ENCODE measurements around the gene PELO.
A peak's percentile ranks its signal among the peaks of the same experiment; 100 is the strongest.
"Not testable (repeated sequence)": the region's sequence is repeated elsewhere in the genome, so short reads cannot be mapped to it uniquely, and the experiment has no call there.

The PELO gene, protein sequence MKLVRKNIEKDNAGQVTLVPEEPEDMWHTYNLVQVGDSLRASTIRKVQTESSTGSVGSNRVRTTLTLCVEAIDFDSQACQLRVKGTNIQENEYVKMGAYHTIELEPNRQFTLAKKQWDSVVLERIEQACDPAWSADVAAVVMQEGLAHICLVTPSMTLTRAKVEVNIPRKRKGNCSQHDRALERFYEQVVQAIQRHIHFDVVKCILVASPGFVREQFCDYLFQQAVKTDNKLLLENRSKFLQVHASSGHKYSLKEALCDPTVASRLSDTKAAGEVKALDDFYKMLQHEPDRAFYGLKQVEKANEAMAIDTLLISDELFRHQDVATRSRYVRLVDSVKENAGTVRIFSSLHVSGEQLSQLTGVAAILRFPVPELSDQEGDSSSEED

DNA sequence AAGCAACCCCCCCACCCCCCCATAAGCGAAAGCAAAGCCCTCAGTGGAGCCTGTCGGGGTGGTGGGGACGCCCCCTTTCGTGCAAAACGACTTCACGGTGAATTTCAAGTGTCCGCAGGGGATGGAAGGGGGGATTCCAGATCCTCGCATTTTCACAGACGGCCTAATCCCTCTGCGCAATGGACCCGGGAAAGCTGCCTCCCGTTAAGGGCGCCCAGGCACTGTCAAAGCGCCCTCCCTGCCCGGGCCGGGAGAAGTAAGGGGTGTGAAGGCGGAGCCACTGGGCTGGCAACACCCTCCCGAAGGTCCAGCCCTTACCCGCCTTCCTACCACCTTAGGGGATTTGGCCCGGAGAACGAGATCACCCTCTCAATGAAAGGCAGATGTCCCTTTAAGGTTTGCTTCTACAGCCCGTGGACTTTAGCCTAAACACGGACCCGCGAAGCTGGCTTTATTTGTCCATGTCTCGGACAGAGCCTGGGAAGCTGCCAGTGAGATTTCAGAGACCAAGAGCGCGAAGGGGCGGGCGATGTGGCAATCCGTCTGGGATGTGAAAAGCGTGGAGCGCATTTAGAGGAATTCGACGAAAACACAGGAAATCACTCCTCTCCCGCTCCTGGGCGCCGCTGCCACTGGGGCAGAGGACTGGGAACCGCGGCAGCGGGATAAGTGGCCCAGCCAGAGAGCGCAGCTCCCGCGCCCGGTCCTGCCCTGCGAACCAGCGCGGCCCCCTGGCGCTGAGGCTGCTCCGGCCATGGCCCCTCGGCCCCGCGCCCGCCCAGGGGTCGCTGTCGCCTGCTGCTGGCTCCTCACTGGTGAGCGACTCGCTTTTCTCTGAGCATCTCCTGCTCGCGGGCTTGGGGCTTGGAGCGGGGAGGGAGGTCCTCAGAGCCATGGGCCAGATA lies at the start of gene PELO, which contains the start of gene ITGA1:
Gene PELO (plus strand): TSS at position 317 of the 905 bp plus-strand sequence. CDS start 12,479 bp downstream, outside the sequence.
Gene ITGA1 (plus strand): TSS at position 317 of the 905 bp plus-strand sequence. CDS start 438 bp downstream, at position 755.
- DNase-seq (ENCODE audit: low read depth in 2 of 2) = peak in 1 of 2 donors; percentile 54

DNA sequence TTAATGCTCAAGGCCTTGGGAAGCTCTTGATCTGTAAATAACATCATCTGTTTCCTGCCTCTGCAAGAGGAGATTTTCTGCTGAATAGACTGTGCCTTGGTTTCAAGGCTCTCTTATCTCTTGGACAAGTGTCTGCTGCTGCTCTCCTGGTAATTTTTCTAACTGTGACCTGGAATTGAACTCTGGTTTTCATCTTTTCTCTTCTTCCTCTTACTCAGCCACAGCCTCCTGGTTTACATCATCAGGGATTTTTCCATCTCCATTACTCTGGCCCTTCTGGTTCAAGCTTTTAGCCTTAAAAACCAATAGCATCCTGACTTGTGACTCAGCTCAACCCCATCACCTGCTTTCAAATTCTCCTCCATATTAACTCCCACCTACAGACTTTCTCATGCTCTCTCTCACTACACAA lies 49.6 kb upstream of the PELO start:
- DNase-seq (ENCODE audit: low read depth in 2 of 2) = no peak

- DNase-seq (ENCODE audit: low read depth in 2 of 2) = no peak
Measured at GRCh38 chr5:52740007-52740406, 47.7 kb upstream of the PELO start.

DNA sequence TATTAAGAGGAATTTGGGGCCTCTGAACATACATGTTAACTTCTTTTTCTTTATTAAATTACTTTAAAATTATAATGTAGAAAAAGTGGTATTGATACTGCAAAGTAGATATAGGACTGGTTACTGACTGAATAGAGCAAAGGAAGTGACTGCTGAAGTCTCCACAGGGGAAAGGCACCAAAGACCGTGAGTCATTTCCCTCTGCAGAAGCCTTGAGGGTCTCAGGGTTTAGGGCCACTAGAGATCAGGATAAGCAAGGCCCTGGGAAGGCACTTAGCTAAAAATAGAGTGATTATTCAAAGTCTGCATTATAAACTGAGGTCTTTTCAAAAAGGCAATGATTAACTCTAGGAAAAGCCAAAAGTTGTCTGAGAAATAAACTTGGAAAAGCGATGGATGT lies 44.7 kb upstream of the PELO start:
- DNase-seq (ENCODE audit: low read depth in 2 of 2) = no peak

DNA sequence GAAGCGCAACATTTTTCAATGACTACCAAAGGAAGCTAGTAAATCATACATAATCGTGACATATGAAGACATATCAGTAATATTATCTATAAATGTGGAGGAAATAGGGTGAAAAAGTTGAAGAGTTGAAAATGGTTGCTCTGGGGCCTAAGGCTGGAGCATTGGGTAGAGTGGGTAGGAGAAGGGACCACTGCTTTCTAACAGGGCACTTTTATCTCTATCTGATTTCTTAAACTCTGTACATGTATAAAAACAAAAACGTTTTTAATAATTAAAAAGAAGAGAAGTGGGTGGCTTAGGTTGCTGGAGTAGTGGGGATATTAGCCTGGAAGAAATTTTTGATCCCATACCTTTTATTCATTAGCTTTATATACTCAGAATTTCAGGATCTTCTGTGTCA lies 44.2 kb upstream of the PELO start:
- no peak for DNase-seq (ENCODE audit: low read depth in 2 of 2)

GRCh38 chr5:52743970-52744369 lies 43.7 kb upstream of the PELO start:
- DNase-seq (ENCODE audit: low read depth in 2 of 2) = peak in 1 of 2 donors; percentile 12

GRCh38 chr5:52744867-52745458 lies 42.8 kb upstream of the PELO start:
- not testable (repeated sequence) for DNase-seq (ENCODE audit: low read depth in 2 of 2)

GRCh38 chr5:52746539-52746938 lies 41.2 kb upstream of the PELO start:
- DNase-seq (ENCODE audit: low read depth in 2 of 2) = no peak

- no peak for DNase-seq (ENCODE audit: low read depth in 2 of 2)
Measured at GRCh38 chr5:52748590-52748989, 39.1 kb upstream of the PELO start.

DNA sequence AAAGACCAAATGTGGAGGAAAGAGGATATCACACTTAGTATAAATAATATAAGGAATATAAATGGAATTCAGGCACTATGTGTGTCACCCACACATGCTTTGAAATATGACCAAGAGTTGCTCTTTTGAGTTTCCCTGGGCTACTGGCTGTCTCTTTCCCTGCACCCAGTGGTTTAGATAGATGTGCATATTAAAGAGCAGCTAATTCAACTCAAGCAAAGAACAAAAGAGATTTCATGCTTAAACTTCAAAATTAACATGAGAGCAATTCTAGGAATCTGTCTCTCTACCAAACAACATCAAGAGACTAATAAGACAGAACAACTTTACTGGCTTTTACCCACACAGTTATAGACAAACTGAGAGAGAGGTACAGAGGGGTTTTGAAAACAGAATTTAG lies 38.0 kb upstream of the PELO start:
- no peak for DNase-seq (ENCODE audit: low read depth in 2 of 2)

DNA sequence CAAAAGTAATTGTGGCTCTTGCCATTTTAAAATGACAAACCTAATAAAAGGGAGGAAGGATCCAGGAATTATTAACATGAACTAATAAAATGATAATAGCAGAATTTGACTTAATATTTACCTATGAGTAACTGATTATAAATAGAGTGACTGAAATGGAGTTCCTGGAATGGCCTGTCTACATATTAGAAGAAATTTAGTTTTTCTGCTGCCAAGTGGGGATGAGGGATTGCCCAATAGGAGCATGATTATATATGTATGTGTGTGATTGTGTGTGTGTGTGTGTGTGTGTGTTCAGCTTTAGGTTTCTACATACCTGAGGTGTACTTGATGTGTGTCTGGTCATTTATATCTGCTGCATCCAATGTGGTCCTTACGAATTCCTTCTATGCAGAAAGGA lies 36.6 kb upstream of the PELO start:
- DNase-seq (ENCODE audit: low read depth in 2 of 2) = no peak

- no peak for DNase-seq (ENCODE audit: low read depth in 2 of 2)
Measured at GRCh38 chr5:52754051-52754450, 33.7 kb upstream of the PELO start.

- DNase-seq (ENCODE audit: low read depth in 2 of 2) = no peak
Measured at GRCh38 chr5:52757527-52757926, 30.2 kb upstream of the PELO start.

DNA sequence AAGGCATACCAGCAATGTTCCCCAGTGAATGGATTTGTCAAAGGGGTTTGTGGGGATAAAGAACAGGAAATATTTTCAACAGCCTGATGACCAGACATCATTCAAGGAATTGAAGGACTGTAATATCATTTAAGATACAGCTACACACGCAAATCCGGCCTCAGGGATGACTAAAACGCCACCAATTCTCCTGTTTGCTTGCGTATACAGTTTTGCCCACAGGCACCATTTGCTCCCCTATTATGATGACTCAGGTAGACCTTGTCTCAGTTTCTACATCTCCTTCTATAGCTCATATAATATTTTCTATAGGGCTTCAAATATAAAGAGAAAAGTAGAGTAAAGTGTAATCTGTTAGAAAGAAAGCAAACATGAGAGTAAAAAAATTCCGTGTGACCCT lies 29.7 kb upstream of the PELO start:
- no peak for DNase-seq (ENCODE audit: low read depth in 2 of 2)

GRCh38 chr5:52759331-52759730 lies 28.4 kb upstream of the PELO start:
- no peak for DNase-seq (ENCODE audit: low read depth in 2 of 2)

DNA sequence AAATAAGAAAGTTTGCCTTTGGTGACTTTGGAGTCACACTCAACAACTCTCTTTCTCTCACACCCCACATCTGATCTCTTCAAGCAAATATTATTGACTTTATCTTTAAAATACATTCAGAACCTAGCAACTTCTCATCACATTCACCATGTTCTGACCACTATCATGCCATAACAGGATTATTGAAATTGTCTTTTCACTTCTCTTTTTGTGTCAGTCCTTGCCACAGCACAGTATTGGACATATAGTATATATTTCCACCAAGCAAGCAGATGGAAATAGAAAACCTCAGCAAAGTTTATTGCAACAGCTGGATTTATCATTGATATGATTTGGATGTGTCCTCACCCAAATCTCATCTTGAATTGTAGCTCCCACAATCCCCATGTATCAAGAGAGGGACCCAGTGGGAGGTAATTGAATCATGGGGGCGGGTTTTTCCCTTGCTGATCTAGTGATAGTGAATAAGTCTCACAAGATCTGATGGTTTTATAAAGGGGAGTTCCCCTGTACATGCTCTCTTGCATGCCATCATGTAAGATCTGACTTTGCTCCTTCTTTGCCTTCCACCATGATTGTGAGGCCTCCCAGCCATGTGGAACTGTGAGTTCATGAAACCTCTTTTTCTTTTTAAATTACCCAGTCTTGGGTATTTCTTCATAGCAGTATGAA lies 26.9 kb upstream of the PELO start:
- DNase-seq (ENCODE audit: low read depth in 2 of 2) = no peak

DNA sequence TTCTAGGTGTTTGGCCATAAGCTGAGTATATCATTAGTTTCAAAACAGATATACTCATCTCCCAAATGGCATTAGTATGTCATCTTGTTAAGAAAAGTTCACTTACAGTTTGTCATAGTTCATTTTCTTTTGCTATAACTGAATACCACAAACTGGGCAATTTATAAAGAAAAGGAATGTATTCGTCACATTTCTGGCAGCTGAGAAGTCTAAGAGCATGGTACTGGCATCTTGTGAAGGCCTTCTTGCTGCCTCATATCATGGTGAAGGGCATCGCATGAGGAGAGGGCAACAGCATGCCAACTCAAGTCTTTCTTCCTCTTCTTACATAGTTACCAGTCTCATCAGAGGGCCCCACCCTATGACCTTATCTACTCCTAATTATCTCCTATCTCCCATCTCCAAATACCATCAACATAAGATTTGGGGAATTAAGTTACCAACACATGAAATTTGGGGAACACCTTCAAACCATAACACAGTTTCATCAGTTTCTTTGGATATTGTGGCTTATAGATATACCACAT lies 20.4 kb upstream of the PELO start:
- DNase-seq (ENCODE audit: low read depth in 2 of 2) = no peak

GRCh38 chr5:52767766-52768480 lies 19.8 kb upstream of the PELO start:
- no peak for DNase-seq (ENCODE audit: low read depth in 2 of 2)

- no peak for DNase-seq (ENCODE audit: low read depth in 2 of 2)
Measured at GRCh38 chr5:52769061-52769460, 18.7 kb upstream of the PELO start.

DNA sequence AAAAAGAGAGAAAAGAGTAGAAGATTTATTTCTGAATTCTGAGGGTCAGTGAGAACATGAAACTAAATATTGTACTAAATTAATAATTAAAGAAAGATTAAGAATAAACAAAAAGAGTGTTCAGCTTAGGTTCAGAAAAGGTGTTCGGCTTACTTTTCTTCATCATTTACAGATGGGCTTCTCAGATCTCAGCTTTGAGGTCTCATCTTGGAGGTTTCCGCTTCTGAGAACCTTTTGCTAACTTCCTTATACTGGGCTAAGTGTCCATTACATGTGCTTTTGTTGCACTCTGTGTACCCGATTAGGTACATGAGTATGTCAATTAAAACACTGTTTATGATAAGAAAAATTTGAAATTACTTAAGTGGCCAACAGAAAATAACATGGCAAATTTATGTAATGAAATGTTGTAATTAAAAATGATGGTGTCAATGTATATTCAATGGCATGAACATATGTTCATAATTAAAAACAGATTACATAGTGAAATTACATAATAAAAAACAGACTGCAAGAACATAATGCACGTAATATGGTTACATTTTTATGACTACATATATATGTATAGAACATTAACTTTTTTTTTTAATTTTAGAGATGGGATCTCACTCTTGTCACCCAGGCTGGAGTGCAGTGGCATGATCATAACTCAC lies 17.3 kb upstream of the PELO start:
- no peak for DNase-seq (ENCODE audit: low read depth in 2 of 2)
